ENCODE measurements around the gene DMPK. TPM values are rescaled to one million over a fixed set of nuclear protein-coding genes. Genes with fewer than 3 reads are reported as not detected.
A peak's percentile ranks its signal among the peaks of the same experiment; 100 is the strongest.

Gene DMPK
- polyA plus RNA-seq, 1 of the 3 experiments (the other 2 are of a cell fraction) = 92.2 TPM

- Histone ChIP-seq H3K9me2 (no peaks in the 10 kb centered on the region), H3K79me2 (ENCODE audit: insufficient read depth) (no peaks in the 10 kb centered on the region), H3K4me2 (no peak overlapping the region), H3K27me3 (ENCODE audit: insufficient read depth) (no peaks in the 10 kb centered on the region), H3K9ac (no peak overlapping the region), H3K4me3 (ENCODE audit: low read depth in 2 of 2, low read length in 1 of 2) (no peak overlapping the region), H3K27ac (ENCODE audit: low read depth in 2 of 2, low read length in 1 of 2) (0 out of 4 replicates have a peak overlapping the region, but pooled peaks of 1 of the 2 experiments have one; percentile 5), H3F3A (replicated peaks; ENCODE audit: insufficient read depth) (peaks cover 58% of the 10 kb centered on the region), H3K9me3 (no peaks in the 10 kb centered on the region), H2AFZ (ENCODE audit: low read depth) (no peak overlapping the region), H3K4me1 (ENCODE audit: control insufficient read depth in 1 of 2, insufficient read depth in 2 of 2, low read depth in 1 of 2, low read length in 1 of 2) (peaks cover 8 to 21% of the 10 kb centered on the region in 2 experiments; a peak in 3 of 4 replicates), H4K20me1 (ENCODE audit: insufficient read depth) (peaks cover 11% of the 10 kb centered on the region; the same call in 1 of the 2 replicates), H3K36me3 (replicated peaks in 1 of 2; ENCODE audit: control insufficient read depth in 1 of 2, insufficient read depth in 2 of 2, low read length in 1 of 2) (peaks cover 10 to 33% of the 10 kb centered on the region in 2 experiments)
- no peak for TF ChIP-seq CTCF (IDR thresholded peaks at IDR 0.05)
- no peak for TF ChIP-seq TEAD4 (IDR thresholded peaks at IDR 0.05; ENCODE audit: borderline replicate concordance, insufficient read depth)
- ChIA-PET CTCF (interaction anchor here (0.6 to 5.9 kb wide), 9 partner anchors 10 to 305 kb away, joined by 3 to 100 read pairs (median 3); partner anchors contain the start of genes DMPK, DMWD and IRF2BP1), POLR2A (interaction anchor here (0.6 kb wide), 1 partner anchor 80 kb away, joined by 3 read pairs; the partner anchor contains the start of gene QPCTL)
- 95% methylated on average over 14 of the region's 14 CpGs for WGBS (ENCODE audit: low lambda C conversion rate)
- DNase-seq = no peak
These were observed 10.0 kb downstream of the DMPK start for GRCh38 chr19:45772130-45772840.

GRCh38 chr19:45771311-45771933 lies 10.9 kb downstream of the DMPK start:
- no peaks in the 10 kb centered on the region for H3K9me2 ChIP-seq
- H3K27me3 ChIP-seq (ENCODE audit: insufficient read depth) = no peaks in the 10 kb centered on the region
- no peak for DNase-seq
- no peaks in the 10 kb centered on the region for H3K79me2 ChIP-seq (ENCODE audit: insufficient read depth)
- ChIA-PET POLR2A (interaction anchor here (0.7 to 2.5 kb wide), 3 partner anchors 11 to 41 kb away, joined by 3 to 7 read pairs (median 5); partner anchors contain the start of genes DMPK and FBXO46), CTCF (interaction anchor here (1.4 to 5.9 kb wide), 6 partner anchors 8 to 37 kb away, joined by 4 to 100 read pairs (median 10); partner anchors contain the start of gene DMWD)
- peaks cover 10 to 26% of the 10 kb centered on the region in 2 experiments for H3K36me3 ChIP-seq (replicated peaks in 1 of 2; ENCODE audit: control insufficient read depth in 1 of 2, insufficient read depth in 2 of 2, low read length in 1 of 2)
- H3K4me3 ChIP-seq (ENCODE audit: low read depth in 2 of 2, low read length in 1 of 2) = peak overlapping the region in 1 of 2 experiments; percentile 31; a peak in 2 of 4 replicates
- H2AFZ ChIP-seq (ENCODE audit: low read depth) = no peak overlapping the region
- peaks cover 51% of the 10 kb centered on the region for H3F3A ChIP-seq (replicated peaks; ENCODE audit: insufficient read depth)
- 93% methylated on average over 30 of the region's 46 CpGs for WGBS (ENCODE audit: low lambda C conversion rate)
- H3K4me1 ChIP-seq (ENCODE audit: control insufficient read depth in 1 of 2, insufficient read depth in 2 of 2, low read depth in 1 of 2, low read length in 1 of 2) = peaks cover 8 to 27% of the 10 kb centered on the region in 2 experiments; a peak in 3 of 4 replicates
- peak overlapping the region; percentile 98; the same call in 1 of the 2 replicates for H3K4me2 ChIP-seq
- no peaks in the 10 kb centered on the region for H3K9me3 ChIP-seq
- H4K20me1 ChIP-seq (ENCODE audit: insufficient read depth) = peaks cover 11% of the 10 kb centered on the region; the same call in 1 of the 2 replicates
- H3K9ac ChIP-seq = no peak overlapping the region
- H3K27ac ChIP-seq (ENCODE audit: low read depth in 2 of 2, low read length in 1 of 2) = peak overlapping the region; percentile 64 to 79; a peak in 3 of 4 replicates
- no peak for TF ChIP-seq USF2 (IDR thresholded peaks at IDR 0.05; ENCODE audit: borderline replicate concordance, low read depth, low read length)
- TF ChIP-seq ELF1 (IDR thresholded peaks at IDR 0.05) = no peak
- TF ChIP-seq IRF3 (IDR thresholded peaks at IDR 0.05; ENCODE audit: low read depth, low read length) = no peak
- TF ChIP-seq MEF2A (IDR thresholded peaks at IDR 0.05; ENCODE audit: borderline replicate concordance, low read depth) = no peak
- TF ChIP-seq GABPA (IDR thresholded peaks at IDR 0.05; ENCODE audit: low read depth) = no peak
- TF ChIP-seq TEAD4 (IDR thresholded peaks at IDR 0.05; ENCODE audit: borderline replicate concordance, insufficient read depth) = no peak
